Mucosa of gallbladder (tissue), 1 donor: ENCODE data around the gene ATP10D. TPM values are rescaled to one million over a fixed set of nuclear protein-coding genes. Genes with fewer than 3 reads are reported as not detected.

Source experiments
- DNase-seq: peaks from one replicate; pipeline ENCODE4 v3.0.0-alpha.2; 2020; ENCODE audit warnings: low spot score
- total RNA-seq: library from RNA; stranded (reverse); gene quantifications from one replicate; pipeline ENCODE4 v1.2.1, GENCODE V29; 2021
- donor health status: DM: no; HTN: no; CAD: no.

The ATP10D gene
- total RNA-seq, 1 donor from 2014 or later, result 35.8 TPM

GRCh38 chr4:47590325-47590724 lies 105.2 kb downstream of the ATP10D start:
- DNase-seq, result no peak

- no peak for DNase-seq
These were observed 112.6 kb downstream of the ATP10D start for GRCh38 chr4:47597696-47598095.

- no peak for DNase-seq
These were observed 113.2 kb downstream of the ATP10D start for GRCh38 chr4:47598320-47598719.

GRCh38 chr4:47598896-47599295 lies 113.8 kb downstream of the ATP10D start:
- no peak for DNase-seq

- no peak for DNase-seq
These were observed 121.4 kb downstream of the ATP10D start for GRCh38 chr4:47606482-47606881.

- no peak for DNase-seq
These were observed 127.3 kb downstream of the ATP10D start for GRCh38 chr4:47612116-47613023.

- no peak for DNase-seq
These were observed 130.3 kb downstream of the ATP10D start for GRCh38 chr4:47615385-47615784.

- DNase-seq, result no peak
These were observed 132.5 kb downstream of the ATP10D start for GRCh38 chr4:47617607-47618006.

GRCh38 chr4:47619691-47620090 lies 134.6 kb downstream of the ATP10D start:
- DNase-seq, result no peak

GRCh38 chr4:47621181-47621580 lies 136.1 kb downstream of the ATP10D start:
- DNase-seq, result no peak

- DNase-seq, result no peak
These were observed 139.0 kb downstream of the ATP10D start for GRCh38 chr4:47624031-47624441.

GRCh38 chr4:47631161-47631560 lies 146.1 kb downstream of the ATP10D start:
- no peak for DNase-seq

- no peak for DNase-seq
These were observed 154.5 kb downstream of the ATP10D start for GRCh38 chr4:47639531-47639930.

GRCh38 chr4:47640911-47641310 lies 155.8 kb downstream of the ATP10D start:
- no peak for DNase-seq

GRCh38 chr4:47641755-47642154 lies 156.7 kb downstream of the ATP10D start:
- DNase-seq, result no peak

GRCh38 chr4:47642191-47642830 lies 157.2 kb downstream of the ATP10D start:
- no peak for DNase-seq

Other genes starting within 250 kb of the ATP10D start
- 17.8 TPM for gene COMMD8, start 21.6 kb upstream of the ATP10D start, total RNA-seq